GM21390 (cell line): ENCODE measurements around the gene CCDC178.

Source experiments
- ATAC-seq: cut with Tn5 transposase; IDR thresholded peaks from one replicate; pipeline ENCODE4 v1.9.1; 2021; ENCODE audit not compliant: unreplicated experiment

CCDC178 gene

GRCh38 chr18:32922951-32923430, 517.5 kb downstream of the CCDC178 start:
- no peak for ATAC-seq

GRCh38 chr18:32920796-32921787, 519.4 kb downstream of the CCDC178 start:
- no peak for ATAC-seq

GRCh38 chr18:32919799-32920198, 520.7 kb downstream of the CCDC178 start:
- ATAC-seq = peak; percentile 82

GRCh38 chr18:32918692-32919250, 521.8 kb downstream of the CCDC178 start:
- no peak for ATAC-seq

GRCh38 chr18:32915516-32915915, 525.0 kb downstream of the CCDC178 start:
- ATAC-seq = no peak

- ATAC-seq = no peak
Observed at GRCh38 chr18:32911660-32912284, 528.7 kb downstream of the CCDC178 start.

- ATAC-seq = no peak
Observed at GRCh38 chr18:32910694-32911296, 529.7 kb downstream of the CCDC178 start.

- no peak for ATAC-seq
Observed at GRCh38 chr18:32909798-32910561, 530.5 kb downstream of the CCDC178 start.

GRCh38 chr18:32908424-32908805, 532.1 kb downstream of the CCDC178 start:
- ATAC-seq = no peak

GRCh38 chr18:32907648-32908423, 532.7 kb downstream of the CCDC178 start:
- no peak for ATAC-seq

GRCh38 chr18:32907311-32907585, 533.3 kb downstream of the CCDC178 start:
- no peak for ATAC-seq

GRCh38 chr18:32906506-32907310, 533.8 kb downstream of the CCDC178 start:
- no peak for ATAC-seq

GRCh38 chr18:32905651-32906050, 534.9 kb downstream of the CCDC178 start:
- no peak for ATAC-seq

- no peak for ATAC-seq
Observed at GRCh38 chr18:32902568-32903330, 537.8 kb downstream of the CCDC178 start.

GRCh38 chr18:32899819-32900218, 540.7 kb downstream of the CCDC178 start:
- ATAC-seq = no peak

GRCh38 chr18:32896776-32897547, 543.6 kb downstream of the CCDC178 start:
- no peak for ATAC-seq

- no peak for ATAC-seq
Observed at GRCh38 chr18:32893915-32894314, 546.6 kb downstream of the CCDC178 start.

- no peak for ATAC-seq
Observed at GRCh38 chr18:32891797-32892196, 548.7 kb downstream of the CCDC178 start.
